T-helper 2 cell treated with Interferon-gamma antibody and Interleukin-4, amounts not matched to agents 5 μg/mL and 100 μg/mL, for 36 hours (primary cell): ENCODE measurements around the gene MPV17L2.

Source experiments
- DNase-seq: peaks from one replicate; pipeline ENCODE4 v3.0.0; 2021; ENCODE audit warnings: low spot score
- H3K27ac Mint-ChIP-seq: one replicate; pipeline ENCODE4 v1.8.0; 2021; ENCODE audit warnings: mild to moderate bottlenecking, mixed read lengths
- H3K27me3 Mint-ChIP-seq: one replicate; pipeline ENCODE4 v1.8.0; 2021; ENCODE audit warnings: low read depth, mixed read lengths
- H3K36me3 Mint-ChIP-seq: one replicate; pipeline ENCODE4 v1.8.0; 2021; ENCODE audit warnings: low read depth, mixed read lengths
- H3K4me1 Mint-ChIP-seq: one replicate; pipeline ENCODE4 v1.8.0; 2021; ENCODE audit warnings: low read depth, mixed read lengths
- H3K4me3 Mint-ChIP-seq: one replicate; pipeline ENCODE4 v1.8.0; 2022; ENCODE audit warnings: mild to moderate bottlenecking, moderate library complexity, mixed read lengths
- H3K9me3 Mint-ChIP-seq: one replicate; pipeline ENCODE4 v1.8.0; 2021; ENCODE audit warnings: mixed read lengths

The MPV17L2 gene

GRCh38 chr19:18192673-18193387, at the start of gene MPV17L2:
MPV17L2 (plus strand) TSS chr19:18193218; CDS start chr19:18193282, 64 bp downstream.
- peaks cover 16% of the 10 kb centered on the region for H3K4me1 Mint-ChIP-seq

DNA sequence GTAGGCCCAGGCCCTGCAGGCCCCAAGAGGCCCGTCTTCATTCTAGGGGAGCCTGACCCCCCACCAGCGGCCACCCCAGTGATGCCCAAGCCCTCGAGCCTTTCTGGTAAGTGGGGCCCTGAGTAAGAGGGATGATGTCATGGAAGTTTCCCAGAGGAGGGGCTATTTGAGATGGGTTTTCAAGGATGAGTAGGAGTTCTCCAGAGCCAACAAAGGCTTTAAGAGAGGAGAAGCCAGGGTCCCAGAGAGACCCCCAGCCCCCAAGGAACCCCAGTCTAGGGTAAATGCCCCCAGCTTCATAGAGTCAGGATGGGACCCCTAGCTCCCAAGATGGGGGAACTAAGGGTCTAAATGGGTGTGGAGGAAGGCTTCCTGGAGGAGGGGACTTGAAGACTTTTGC, 49.1 kb upstream of the MPV17L2 start:
- Mint-ChIP-seq H3K27me3 (no peaks in the 10 kb centered on the region), H3K36me3 (peaks cover 41% of the 10 kb centered on the region), H3K4me1 (no peaks in the 10 kb centered on the region), H3K27ac (no peak overlapping the region), H3K9me3 (no peaks in the 10 kb centered on the region), H3K4me3 (no peak overlapping the region)
- DNase-seq = no peak

More at GRCh38 chr19:18192673-18193387, at the start of gene MPV17L2:
- Mint-ChIP-seq H3K9me3 (no peaks in the 10 kb centered on the region), H3K27ac (peak within 1 kb of the TSS; percentile 89), H3K36me3 (no peaks in the 10 kb centered on the region), H3K4me3 (peak within 1 kb of the TSS; percentile 83), H3K27me3 (no peaks in the 10 kb centered on the region)
- DNase-seq = peak; percentile 99

- no peak overlapping the region for H3K4me3 Mint-ChIP-seq
- no peak for DNase-seq
- no peak overlapping the region for H3K27ac Mint-ChIP-seq
- no peaks in the 10 kb centered on the region for H3K9me3 Mint-ChIP-seq
- H3K36me3 Mint-ChIP-seq = peaks cover 38% of the 10 kb centered on the region
- H3K27me3 Mint-ChIP-seq = no peaks in the 10 kb centered on the region
- H3K4me1 Mint-ChIP-seq = no peaks in the 10 kb centered on the region
Observed at GRCh38 chr19:18144361-18144760, 48.7 kb upstream of the MPV17L2 start.

DNA sequence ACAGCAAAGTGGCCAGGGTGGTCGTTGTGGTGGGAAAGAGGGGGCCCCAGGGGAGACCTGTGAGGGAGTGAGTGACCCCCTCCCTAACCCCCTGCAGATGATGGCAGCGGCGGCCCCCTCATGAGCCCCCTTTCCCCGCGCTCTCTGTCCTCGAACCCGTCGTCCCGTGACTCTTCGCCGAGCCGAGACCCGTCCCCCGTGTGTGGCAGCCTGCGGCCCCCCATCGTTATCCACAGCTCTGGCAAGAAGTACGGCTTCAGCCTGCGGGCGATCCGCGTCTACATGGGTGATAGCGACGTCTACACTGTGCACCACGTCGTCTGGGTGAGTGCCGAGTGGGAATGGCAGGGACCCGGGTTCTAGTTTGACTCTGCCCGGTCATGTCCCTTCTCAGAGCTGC, 48.1 kb upstream of the MPV17L2 start:
- Mint-ChIP-seq H3K9me3 (no peaks in the 10 kb centered on the region), H3K27ac (no peak overlapping the region), H3K4me1 (no peaks in the 10 kb centered on the region), H3K4me3 (no peak overlapping the region), H3K27me3 (no peaks in the 10 kb centered on the region), H3K36me3 (peaks cover 40% of the 10 kb centered on the region)
- no peak for DNase-seq

- Mint-ChIP-seq H3K36me3 (peaks cover 40% of the 10 kb centered on the region), H3K4me1 (no peaks in the 10 kb centered on the region), H3K9me3 (no peaks in the 10 kb centered on the region), H3K4me3 (no peak overlapping the region), H3K27me3 (no peaks in the 10 kb centered on the region), H3K27ac (no peak overlapping the region)
- DNase-seq = no peak
Observed at GRCh38 chr19:18145391-18145999, 47.5 kb upstream of the MPV17L2 start.

- Mint-ChIP-seq H3K4me1 (peaks cover 9% of the 10 kb centered on the region), H3K27me3 (no peaks in the 10 kb centered on the region), H3K9me3 (no peaks in the 10 kb centered on the region), H3K36me3 (peaks cover 34% of the 10 kb centered on the region), H3K4me3 (no peak overlapping the region), H3K27ac (peak overlapping the region; percentile 26)
- DNase-seq = no peak
Observed at GRCh38 chr19:18147396-18147795, 45.6 kb upstream of the MPV17L2 start.

DNA sequence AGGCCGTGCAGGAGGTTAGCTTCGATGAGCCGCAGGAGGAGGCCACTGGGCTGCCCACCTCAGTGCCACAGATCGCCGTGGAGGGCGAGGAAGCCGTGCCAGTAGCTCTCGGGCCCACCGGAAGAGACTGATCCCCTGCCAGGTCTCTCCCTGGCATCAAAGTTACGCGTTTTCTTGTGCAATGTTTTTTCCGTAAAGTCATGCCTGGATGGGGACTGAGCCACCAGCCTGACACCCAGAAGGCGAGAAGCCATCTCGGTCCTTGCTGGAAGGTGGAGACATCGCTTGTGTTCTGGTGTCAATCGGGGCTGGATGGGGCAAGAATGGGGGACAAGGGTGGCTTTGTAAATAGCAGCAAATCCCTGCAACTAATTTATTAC, 43.4 kb upstream of the MPV17L2 start:
- no peak for DNase-seq
- H3K27ac Mint-ChIP-seq = no peak overlapping the region
- peaks cover 17% of the 10 kb centered on the region for H3K4me1 Mint-ChIP-seq
- no peaks in the 10 kb centered on the region for H3K27me3 Mint-ChIP-seq
- peaks cover 29% of the 10 kb centered on the region for H3K36me3 Mint-ChIP-seq
- H3K4me3 Mint-ChIP-seq = no peak overlapping the region
- no peaks in the 10 kb centered on the region for H3K9me3 Mint-ChIP-seq

DNA sequence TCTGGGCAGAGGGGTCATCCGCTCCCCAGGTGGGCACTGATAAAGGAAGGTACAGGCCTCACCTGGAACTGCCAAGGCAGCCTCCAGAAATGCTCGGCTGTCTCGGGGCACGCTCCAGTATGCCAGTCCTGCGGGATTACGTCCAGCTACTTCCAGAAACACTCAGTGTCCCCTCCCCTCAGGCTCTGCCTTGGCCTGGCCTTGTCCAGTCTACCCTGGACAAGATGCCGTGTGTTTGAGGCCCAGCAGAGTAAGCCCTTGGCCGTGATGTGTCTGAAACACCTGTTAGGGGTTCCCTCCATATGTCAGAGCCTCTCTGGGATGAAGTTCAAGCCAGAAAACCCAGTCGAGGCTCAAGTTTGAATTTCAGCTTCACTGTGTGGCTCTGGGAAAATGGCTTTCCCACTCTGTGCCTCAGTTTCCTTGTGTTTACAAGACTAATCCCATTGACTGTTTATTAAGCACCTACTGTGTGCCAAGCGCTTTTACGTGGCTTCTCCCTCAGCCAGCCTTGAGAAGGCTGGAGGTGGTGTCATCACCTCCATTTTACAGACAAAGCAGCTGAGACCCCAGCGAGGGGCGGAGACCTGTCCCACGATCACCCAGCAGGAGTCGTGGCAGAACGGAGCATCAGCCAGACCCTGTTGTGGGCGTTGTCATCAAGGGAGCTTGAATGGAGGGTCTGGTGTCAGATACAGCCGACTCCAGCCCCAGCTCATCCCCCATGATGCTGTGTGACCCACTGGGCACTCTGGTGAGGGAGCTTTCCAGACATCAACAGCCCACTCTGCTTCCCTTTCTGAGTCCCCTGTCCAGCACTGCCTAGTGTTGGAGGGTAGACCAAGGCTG, 42.0 kb upstream of the MPV17L2 start:
- Mint-ChIP-seq H3K4me3 (peak overlapping the region; percentile 89), H3K27me3 (no peaks in the 10 kb centered on the region), H3K9me3 (no peaks in the 10 kb centered on the region), H3K36me3 (peaks cover 18% of the 10 kb centered on the region), H3K27ac (peak overlapping the region; percentile 99), H3K4me1 (peaks cover 17% of the 10 kb centered on the region)
- no peak for DNase-seq

DNA sequence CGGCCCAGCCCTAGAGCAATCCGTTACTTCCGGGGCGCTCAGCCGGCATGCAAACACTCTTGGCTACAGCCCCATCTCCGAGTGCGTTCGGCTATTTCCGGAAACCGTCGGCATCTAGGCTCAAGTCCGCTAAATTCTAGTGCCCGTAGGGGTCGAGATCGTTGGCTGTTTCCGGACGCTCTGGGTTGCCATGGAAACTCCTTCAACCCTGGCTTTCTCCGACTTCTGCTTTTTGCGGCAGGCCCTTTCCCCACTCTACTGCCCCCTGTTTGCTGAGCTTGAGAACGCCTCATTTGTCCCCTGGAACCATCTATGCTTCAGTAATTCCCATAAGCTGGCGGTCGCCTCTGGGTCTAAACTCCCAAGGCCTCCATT, 40.6 kb upstream of the MPV17L2 start:
- peaks cover 13% of the 10 kb centered on the region for H3K36me3 Mint-ChIP-seq
- peak overlapping the region; percentile 99 for H3K27ac Mint-ChIP-seq
- H3K27me3 Mint-ChIP-seq = no peaks in the 10 kb centered on the region
- peak; percentile 97 for DNase-seq
- no peaks in the 10 kb centered on the region for H3K9me3 Mint-ChIP-seq
- peak overlapping the region; percentile 89 for H3K4me3 Mint-ChIP-seq
- peaks cover 19% of the 10 kb centered on the region for H3K4me1 Mint-ChIP-seq

GRCh38 chr19:18152817-18153555, 40.0 kb upstream of the MPV17L2 start, which contains the start of gene PIK3R2:
PIK3R2 (plus strand) TSS chr19:18153163; CDS start chr19:18155880, 2,717 bp downstream.
- Mint-ChIP-seq H3K9me3 (no peaks in the 10 kb centered on the region), H3K36me3 (peaks cover 11% of the 10 kb centered on the region)

GRCh38 chr19:18153556-18154134, 39.4 kb upstream of the MPV17L2 start:
- Mint-ChIP-seq H3K36me3 (peaks cover 8% of the 10 kb centered on the region), H3K27me3 (no peaks in the 10 kb centered on the region), H3K9me3 (no peaks in the 10 kb centered on the region), H3K27ac (peak overlapping the region; percentile 73), H3K4me3 (peak overlapping the region; percentile 88), H3K4me1 (peaks cover 19% of the 10 kb centered on the region)
- DNase-seq = no peak

More at GRCh38 chr19:18152817-18153555, 40.0 kb upstream of the MPV17L2 start, which contains the start of gene PIK3R2:
- DNase-seq = peak; percentile 99
- peaks cover 19% of the 10 kb centered on the region for H3K4me1 Mint-ChIP-seq
- peak within 1 kb of the TSS; percentile 99 for H3K27ac Mint-ChIP-seq
- H3K4me3 Mint-ChIP-seq = peak within 1 kb of the TSS; percentile 89
- H3K27me3 Mint-ChIP-seq = no peaks in the 10 kb centered on the region

GRCh38 chr19:18155095-18156087, 37.6 kb upstream of the MPV17L2 start:
- Mint-ChIP-seq H3K9me3 (no peaks in the 10 kb centered on the region), H3K36me3 (peaks cover 4% of the 10 kb centered on the region), H3K4me1 (peaks cover 19% of the 10 kb centered on the region), H3K4me3 (no peak overlapping the region), H3K27ac (no peak overlapping the region), H3K27me3 (no peaks in the 10 kb centered on the region)
- DNase-seq = no peak
